Skeletal muscle tissue (tissue), 4 donors: ENCODE measurements around the gene MYLK2. TPM values are rescaled to one million over a fixed set of nuclear protein-coding genes. Genes with fewer than 3 reads are reported as not detected.

ENCODE experiments used
- H3K27ac ChIP-seq: one replicate; pipeline ENCODE4 v1.7.0; 2013; ENCODE audit warnings: mild to moderate bottlenecking, low read depth, low read length, inconsistent platforms
- H3K27me3 ChIP-seq, 3 donors: one replicate each; pipeline ENCODE4 v1.7.0; 2013; ENCODE audit warnings: low read length in 3 of 3; ENCODE audit not compliant: control insufficient read depth in 3 of 3, insufficient read depth in 3 of 3
- H3K36me3 ChIP-seq, 3 donors: one replicate each; pipeline ENCODE4 v1.7.0; 2013; ENCODE audit warnings: low read length in 3 of 3; ENCODE audit not compliant: control insufficient read depth in 3 of 3, insufficient read depth in 3 of 3
- H3K4me1 ChIP-seq, 3 donors: one replicate each; pipeline ENCODE4 v1.7.0; 2013; ENCODE audit warnings: low read length in 3 of 3, mild to moderate bottlenecking in 3 of 3; ENCODE audit not compliant: control insufficient read depth in 3 of 3, insufficient read depth in 3 of 3
- H3K4me3 ChIP-seq, 3 donors: one replicate each; pipeline ENCODE4 v1.7.0; 2013; ENCODE audit warnings: low read length in 3 of 3
- H3K9ac ChIP-seq, 3 donors: one replicate each; pipeline ENCODE4 v1.7.0; 2013; ENCODE audit warnings: low read length in 3 of 3, mild to moderate bottlenecking in 3 of 3, moderate library complexity in 2 of 3, low read depth in 1 of 3
- H3K9me3 ChIP-seq, 3 donors: one replicate each; pipeline ENCODE4 v1.7.0; 2013; ENCODE audit warnings: low read length in 3 of 3; ENCODE audit not compliant: control insufficient read depth in 3 of 3
- total RNA-seq: library from RNA; depleted of rRNA; stranded (reverse); fragments of >200 nt; gene quantifications from one replicate; pipeline ENCODE4 v1.2.3, GENCODE V29; 2014
- donor health status: Osteomylitis.

The MYLK2 gene
- total RNA-seq, 1 donor from 2014 or later: 21.9 TPM

- H3K9me3 ChIP-seq: no peaks in the 10 kb centered on the region
- peaks cover 18 to 32% (median 25%) of the 10 kb centered on the region in 3 donors for H3K27me3 ChIP-seq
- H3K4me1 ChIP-seq: peaks cover 4 to 18% (median 12%) of the 10 kb centered on the region in 3 donors
- H3K36me3 ChIP-seq: no peaks in the 10 kb centered on the region
- H3K4me3 ChIP-seq: no peak overlapping the region
- no peak overlapping the region for H3K27ac ChIP-seq
- no peak overlapping the region for H3K9ac ChIP-seq
Measured at GRCh38 chr20:31848088-31848999, 29.2 kb downstream of the MYLK2 start.

GRCh38 chr20:31849306-31849930 is 30.3 kb downstream of the MYLK2 start:
- no peak overlapping the region for H3K9ac ChIP-seq
- peaks cover 18 to 32% (median 25%) of the 10 kb centered on the region in 3 donors for H3K27me3 ChIP-seq
- no peak overlapping the region for H3K27ac ChIP-seq
- H3K9me3 ChIP-seq: no peaks in the 10 kb centered on the region
- peaks cover 4 to 18% (median 10%) of the 10 kb centered on the region in 3 donors for H3K4me1 ChIP-seq
- H3K36me3 ChIP-seq: no peaks in the 10 kb centered on the region
- H3K4me3 ChIP-seq: no peak overlapping the region

- Histone ChIP-seq H3K4me1 (peaks cover 0 to 2% (median under 1%) of the 10 kb centered on the region in 3 donors), H3K9me3 (no peaks in the 10 kb centered on the region), H3K9ac (no peak overlapping the region), H3K4me3 (no peak overlapping the region), H3K27me3 (peaks cover 18 to 38% (median 37%) of the 10 kb centered on the region in 3 donors), H3K36me3 (no peaks in the 10 kb centered on the region), H3K27ac (no peak overlapping the region)
Measured at GRCh38 chr20:31851240-31851955, 32.2 kb downstream of the MYLK2 start.

GRCh38 chr20:31853481-31853880 is 34.3 kb downstream of the MYLK2 start:
- peaks cover 24 to 56% (median 54%) of the 10 kb centered on the region in 3 donors for H3K27me3 ChIP-seq

GRCh38 chr20:31856516-31856915 is 37.4 kb downstream of the MYLK2 start:
- Histone ChIP-seq H3K4me1 (peaks cover 10 to 15% (median 14%) of the 10 kb centered on the region in 3 donors), H3K27me3 (peaks cover 37 to 61% (median 54%) of the 10 kb centered on the region in 3 donors), H3K4me3 (no peak overlapping the region), H3K9ac (no peak overlapping the region), H3K9me3 (no peaks in the 10 kb centered on the region), H3K36me3 (no peaks in the 10 kb centered on the region), H3K27ac (no peak overlapping the region)

More at GRCh38 chr20:31853481-31853880, 34.3 kb downstream of the MYLK2 start:
- no peaks in the 10 kb centered on the region for H3K9me3 ChIP-seq
- H3K4me3 ChIP-seq: no peak overlapping the region
- H3K27ac ChIP-seq: no peak overlapping the region
- H3K9ac ChIP-seq: no peak overlapping the region
- H3K36me3 ChIP-seq: no peaks in the 10 kb centered on the region
- H3K4me1 ChIP-seq: no peaks in the 10 kb centered on the region

GRCh38 chr20:31857861-31858759 is 39.0 kb downstream of the MYLK2 start:
- Histone ChIP-seq H3K4me1 (peaks cover 10 to 15% (median 14%) of the 10 kb centered on the region in 3 donors), H3K36me3 (no peaks in the 10 kb centered on the region), H3K27ac (no peak overlapping the region), H3K9ac (no peak overlapping the region), H3K4me3 (no peak overlapping the region), H3K9me3 (no peaks in the 10 kb centered on the region), H3K27me3 (peaks cover 36 to 65% (median 54%) of the 10 kb centered on the region in 3 donors)

GRCh38 chr20:31858760-31859083 is 39.6 kb downstream of the MYLK2 start:
- H3K9ac ChIP-seq: no peak overlapping the region
- H3K4me3 ChIP-seq: no peak overlapping the region
- peaks cover 36 to 65% (median 54%) of the 10 kb centered on the region in 3 donors for H3K27me3 ChIP-seq
- H3K9me3 ChIP-seq: no peaks in the 10 kb centered on the region
- H3K36me3 ChIP-seq: no peaks in the 10 kb centered on the region
- H3K4me1 ChIP-seq: peaks cover 10 to 15% (median 14%) of the 10 kb centered on the region in 3 donors
- no peak overlapping the region for H3K27ac ChIP-seq

GRCh38 chr20:31859266-31859997 is 40.3 kb downstream of the MYLK2 start:
- Histone ChIP-seq H3K4me1 (peaks cover 10 to 15% (median 14%) of the 10 kb centered on the region in 3 donors), H3K4me3 (no peak overlapping the region), H3K36me3 (no peaks in the 10 kb centered on the region), H3K9me3 (no peaks in the 10 kb centered on the region), H3K9ac (no peak overlapping the region), H3K27ac (no peak overlapping the region), H3K27me3 (peaks cover 36 to 65% (median 54%) of the 10 kb centered on the region in 3 donors)
